NK-92 (cell line): ENCODE measurements around the gene TNFAIP8.

Source experiments
- DNase-seq: peaks from one replicate; lab custom pipeline; 2025; ENCODE audit not compliant: unreplicated experiment; lab: John Stamatoyannopoulos, UW

Gene TNFAIP8

DNA sequence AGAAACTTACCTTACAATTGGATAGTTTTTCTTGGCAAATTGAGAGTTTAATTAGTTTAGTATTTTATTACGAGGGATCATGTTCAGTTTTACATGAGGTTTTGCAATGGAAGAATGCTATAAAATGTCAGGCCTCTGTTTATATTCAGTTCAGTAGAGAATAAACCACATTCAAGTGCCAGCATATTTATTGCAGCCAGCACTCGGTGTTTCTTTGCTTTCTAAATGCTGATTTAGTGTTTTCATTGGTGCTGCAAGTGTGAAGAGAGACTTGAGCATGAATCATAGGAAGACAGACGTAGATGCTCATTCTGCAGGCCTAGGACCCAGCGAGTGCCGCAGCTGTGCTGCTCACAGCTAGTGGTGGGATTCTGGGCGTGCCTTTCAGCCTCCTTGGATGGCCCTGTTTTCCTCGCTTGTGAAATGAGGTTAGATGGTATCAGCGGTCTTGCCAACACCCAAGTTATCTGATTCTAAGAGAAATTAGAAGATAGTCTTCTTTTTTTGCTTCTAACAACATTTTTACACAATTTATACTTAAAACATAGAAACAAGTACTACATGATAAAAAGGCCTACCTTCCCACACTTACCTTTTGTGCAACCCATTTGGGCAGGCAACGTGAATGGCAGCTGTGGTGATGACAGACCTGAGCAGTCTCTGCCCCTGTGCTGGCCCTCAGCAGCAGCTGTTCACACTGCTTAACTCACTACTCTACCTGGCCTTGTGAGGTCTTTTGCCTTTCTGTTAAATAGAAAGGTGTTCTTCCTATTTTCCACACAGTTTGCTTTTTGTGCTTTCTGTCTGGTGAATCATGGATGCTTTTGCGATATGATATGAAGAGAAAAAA lies 26.8 kb upstream of the TNFAIP8 start:
- no peak for DNase-seq

DNA sequence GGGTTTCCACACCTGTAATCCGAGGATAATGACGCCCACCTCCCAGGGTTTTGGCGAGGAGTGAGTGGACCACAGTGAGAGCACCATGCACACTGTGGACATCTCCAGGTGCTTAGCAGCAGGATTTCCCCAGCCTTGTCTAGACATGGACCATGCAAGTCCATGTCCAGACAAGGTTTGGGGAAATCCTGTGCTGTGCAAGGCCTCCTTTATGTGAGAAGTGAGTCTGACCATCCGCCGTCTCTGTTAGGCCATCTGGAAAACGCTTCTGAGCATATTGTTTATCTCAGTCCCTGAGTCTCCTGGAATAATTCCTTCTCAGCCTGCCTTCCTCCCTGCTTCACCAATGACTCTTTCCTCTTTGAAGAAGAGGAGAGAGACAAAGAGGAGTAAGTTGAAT lies 26.2 kb upstream of the TNFAIP8 start:
- no peak for DNase-seq

DNA sequence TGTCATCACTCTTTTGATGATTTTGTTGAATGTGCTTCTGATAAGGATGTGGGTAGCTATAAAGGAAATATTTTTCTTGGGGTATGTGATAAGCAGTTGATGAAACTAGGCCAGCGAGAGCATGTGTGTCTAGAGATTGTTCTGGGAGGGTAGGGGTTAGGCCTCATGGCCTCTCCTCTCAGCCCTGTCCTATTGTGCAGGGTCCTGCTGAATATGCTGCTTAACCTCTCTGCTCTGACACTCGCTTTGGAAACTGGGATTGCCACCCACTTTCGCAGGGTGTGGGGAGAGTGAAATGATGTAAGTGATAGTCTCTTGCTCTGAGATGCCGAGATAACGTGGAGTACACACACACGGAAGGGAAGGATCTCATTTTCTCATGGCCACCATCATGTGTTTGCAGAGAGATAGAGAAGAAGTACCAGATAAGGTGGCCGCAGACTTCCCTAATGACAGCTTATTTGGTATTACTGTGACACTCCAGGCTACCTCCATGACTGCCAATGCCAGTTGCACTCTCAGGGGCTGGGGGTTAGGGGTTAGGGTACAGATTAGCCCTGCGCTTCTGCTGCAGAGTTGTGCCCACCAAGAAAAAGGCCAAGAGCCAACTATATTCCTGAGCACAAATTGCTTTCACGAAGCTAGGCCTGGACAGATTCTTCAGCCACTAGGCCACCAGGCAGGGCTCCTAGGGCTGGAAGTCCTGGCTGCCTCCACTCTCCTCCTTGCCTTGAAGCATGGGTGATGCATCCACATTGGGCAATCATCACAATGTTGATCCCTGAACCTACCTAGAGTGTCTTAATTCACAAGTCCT lies 25.2 kb upstream of the TNFAIP8 start:
- no peak for DNase-seq

DNA sequence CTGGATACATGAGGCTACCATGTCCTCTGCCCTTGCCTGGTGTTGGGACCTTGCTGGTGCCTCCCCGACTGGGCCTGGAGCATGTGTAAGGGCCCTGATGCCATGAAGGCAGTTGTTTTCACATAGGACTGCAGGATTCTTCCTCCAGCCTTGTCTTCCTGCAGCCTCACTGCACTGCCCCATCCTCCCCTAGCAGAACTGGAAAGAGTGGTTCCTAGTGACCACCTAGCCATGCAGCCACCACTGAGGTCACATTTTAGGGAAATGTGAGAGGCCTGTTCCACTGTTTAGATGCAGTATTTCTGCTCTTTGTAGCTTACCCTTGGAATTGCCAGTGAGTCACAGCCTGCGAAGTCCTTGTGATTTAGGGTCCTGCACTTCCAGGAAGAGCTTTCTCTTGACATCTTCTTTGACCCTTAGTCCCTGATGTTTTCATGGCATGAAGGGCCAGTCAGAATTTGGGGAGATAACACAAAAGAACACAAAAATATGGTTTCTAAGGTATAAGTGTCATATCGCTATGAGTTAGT lies 24.2 kb upstream of the TNFAIP8 start:
- no peak for DNase-seq

DNA sequence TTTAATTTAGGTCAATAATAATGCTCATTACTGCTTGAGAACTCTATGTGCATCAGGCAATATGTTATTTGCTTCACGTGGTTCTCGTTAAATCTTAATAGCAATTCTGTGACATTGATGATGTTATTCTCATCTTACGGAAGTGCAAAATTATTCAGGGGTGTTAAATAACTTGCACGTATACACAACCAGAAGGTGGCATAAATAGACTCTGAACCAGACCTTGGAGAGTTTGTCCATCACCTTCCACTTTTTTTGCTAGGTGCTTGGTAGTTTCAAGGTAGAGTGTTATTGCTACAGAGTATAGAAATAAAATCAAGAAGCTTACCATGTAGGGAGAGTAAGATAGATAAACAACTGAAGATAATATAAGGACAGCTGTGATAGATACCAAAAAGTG lies 23.6 kb upstream of the TNFAIP8 start:
- DNase-seq: no peak

DNA sequence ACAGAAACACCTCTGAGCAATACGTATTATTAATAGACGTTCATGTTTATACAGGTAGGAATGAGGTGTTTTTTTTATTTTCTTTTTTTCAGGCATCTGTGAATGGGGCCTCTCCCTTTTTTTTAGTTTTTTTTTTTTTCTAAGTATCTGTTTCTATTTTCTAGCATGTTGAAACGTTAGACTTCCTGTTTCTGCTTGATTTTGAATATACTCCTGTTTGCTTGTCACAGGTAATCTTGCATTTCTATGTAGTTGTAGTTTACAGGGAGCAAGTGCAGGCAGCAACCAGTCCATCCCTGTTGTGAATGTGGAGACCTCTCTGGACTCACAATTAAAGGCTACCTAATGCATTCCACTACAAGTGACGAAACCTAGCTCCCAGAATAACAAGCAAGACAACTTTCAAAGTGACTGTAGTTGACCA lies 22.8 kb upstream of the TNFAIP8 start:
- DNase-seq: no peak

DNA sequence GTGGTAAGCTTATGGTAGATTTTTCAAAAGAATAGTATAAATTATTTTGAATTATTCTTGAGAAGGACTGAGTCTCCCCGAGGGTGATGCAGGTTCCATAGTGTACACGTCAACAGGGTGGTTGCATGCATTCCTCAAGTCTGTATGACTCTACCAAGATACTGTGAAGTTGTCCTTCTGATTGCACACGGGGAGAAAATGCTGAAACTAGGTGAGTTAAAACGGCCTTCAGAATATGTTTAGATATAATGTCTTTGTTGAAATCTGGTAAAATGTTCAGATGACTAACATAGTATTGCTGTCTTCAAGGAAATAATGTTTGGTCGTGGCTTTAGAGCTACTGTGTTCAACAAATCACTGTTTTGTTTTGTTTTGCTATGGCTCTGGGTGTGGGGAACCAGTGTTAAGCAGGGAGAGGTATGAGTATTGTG lies 22.4 kb upstream of the TNFAIP8 start:
- no peak for DNase-seq

DNA sequence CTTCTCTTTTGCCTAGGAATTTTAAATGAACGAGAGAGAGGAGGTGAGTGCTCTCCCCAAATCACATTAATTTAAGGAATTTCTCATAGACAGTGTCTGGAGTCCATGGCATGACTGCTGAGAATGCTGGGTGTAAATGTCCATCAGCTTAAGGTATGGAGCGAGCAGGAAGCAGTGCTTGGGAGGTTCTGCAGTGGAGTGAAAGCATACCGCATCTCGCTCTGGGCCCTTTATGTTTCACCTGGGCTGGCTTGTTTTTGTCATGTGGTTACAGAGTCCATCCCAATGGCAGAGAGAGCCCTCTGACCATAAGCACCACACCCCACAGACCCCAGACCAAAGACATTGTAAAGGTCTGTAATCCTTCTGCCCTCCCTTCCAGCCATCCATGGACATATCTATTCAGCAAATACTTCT lies 20.6 kb upstream of the TNFAIP8 start:
- DNase-seq: no peak

DNA sequence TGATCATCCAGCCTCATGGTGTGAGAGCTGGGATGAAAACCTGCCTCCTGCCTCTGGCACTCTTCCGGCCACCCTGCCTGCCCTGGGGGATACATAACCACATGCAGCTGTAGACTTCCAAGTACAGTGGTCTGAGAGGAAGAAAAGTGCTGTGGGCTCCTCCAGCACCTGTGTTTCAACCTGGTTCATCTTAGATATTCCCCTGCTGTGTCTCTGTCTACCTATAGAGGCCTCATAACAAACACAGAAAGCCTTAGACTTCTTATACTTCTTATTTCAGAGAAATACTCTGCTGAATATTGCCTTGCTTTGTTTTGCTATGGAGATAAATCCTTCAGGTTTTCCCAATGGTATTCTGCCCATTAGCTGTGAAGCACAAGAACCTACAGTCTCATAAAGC lies 19.6 kb upstream of the TNFAIP8 start:
- no peak for DNase-seq

DNA sequence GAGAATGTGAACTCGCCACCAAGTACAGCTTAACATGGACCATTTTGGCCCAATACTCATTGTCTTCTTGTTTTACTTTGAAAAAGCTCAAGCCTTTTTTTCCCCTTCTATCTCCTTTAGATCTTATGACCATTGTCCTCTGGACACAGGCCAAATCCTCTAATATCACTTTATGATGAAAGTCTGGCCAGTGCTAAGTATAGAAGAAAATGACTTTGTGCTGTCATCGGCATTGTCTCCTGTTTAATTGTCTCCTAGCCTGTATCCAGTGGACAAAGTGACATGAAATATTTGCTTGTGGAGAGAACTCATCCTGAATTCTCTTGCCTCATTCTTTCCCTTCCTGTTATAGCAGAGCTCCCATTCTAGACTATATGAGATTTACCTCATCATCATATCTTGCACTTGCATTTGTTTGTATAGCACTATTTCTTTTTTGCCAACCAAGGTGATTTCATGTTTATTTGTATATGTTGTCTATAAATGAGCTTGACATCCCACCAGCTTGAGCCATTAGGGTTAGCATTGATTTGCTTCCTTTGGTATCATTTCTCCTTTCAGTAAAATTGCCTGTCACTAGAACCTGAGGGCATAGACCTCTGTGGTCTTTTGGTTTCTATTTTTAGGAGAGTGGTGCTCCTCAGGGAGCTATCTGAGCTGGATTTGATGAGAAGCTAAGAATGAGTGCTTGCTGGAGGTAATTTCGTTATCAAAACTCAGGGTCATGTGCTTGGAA lies 18.8 kb upstream of the TNFAIP8 start:
- no peak for DNase-seq

DNA sequence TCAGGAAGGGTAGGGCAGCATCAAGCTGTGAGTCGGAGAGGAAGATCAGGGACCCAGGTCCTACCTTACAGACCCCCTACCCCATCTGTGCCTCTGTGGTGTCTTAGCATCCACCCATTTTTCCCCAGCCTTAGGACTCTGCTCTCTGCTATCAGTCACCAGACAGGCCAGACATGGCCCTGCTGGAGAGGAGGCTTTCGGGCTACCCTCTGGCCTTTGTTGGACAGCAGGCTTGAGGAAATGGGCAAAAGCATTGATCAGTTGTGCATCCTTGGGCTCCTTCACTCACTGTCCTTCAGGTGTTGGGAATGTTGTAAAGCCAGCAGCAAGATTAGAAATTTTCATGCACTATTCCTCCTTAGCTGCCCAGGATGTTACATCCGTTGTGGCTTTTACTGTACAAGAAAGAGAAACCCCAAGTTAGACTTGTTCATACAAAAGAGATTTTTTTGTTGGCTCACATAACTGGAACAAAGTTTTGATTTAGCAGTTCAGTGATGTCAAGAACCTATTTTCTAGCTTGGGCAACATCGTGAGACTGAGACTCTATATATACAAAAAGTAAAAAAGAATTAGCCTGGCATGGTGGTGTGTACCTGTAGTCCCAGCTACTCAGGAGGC lies 17.4 kb upstream of the TNFAIP8 start:
- no peak for DNase-seq

DNA sequence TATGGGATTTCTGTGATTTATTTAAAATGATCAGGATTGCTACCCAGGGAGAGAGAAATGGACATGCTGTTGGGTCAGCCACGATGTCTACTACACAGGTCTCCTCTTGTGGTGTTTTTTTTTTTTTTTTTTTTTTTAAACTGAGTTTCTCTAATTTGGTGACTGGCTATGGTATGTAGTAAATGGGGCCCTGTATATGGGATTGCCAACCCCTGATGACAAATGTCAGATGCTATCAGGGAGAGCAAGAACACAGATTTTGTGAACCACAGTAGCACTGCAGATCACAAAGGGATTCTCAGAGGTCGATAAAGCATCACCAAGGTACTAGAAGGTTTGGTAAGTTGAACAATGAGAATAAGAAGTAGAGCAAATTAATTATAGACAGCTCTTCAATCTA lies 16.5 kb upstream of the TNFAIP8 start:
- DNase-seq: no peak

DNA sequence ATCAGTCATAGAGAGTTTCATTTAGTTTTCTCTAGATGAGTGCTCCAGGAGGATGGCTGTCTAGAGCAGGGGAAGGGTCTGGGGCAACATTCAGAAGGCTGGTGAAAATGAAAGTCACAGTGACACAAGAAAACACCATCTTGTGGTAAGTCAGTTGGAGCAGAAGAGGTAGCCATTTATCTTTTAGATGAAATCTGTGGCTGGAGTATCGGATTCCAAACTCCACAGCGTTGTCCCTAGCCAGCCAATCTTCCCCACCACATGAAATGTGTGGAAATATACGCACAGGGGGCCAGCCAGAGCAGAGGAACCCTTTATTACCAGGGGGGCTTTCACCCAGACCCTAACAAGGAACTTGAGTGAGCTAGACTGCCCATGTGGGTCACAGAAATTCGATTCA lies 15.9 kb upstream of the TNFAIP8 start:
- DNase-seq: no peak

DNA sequence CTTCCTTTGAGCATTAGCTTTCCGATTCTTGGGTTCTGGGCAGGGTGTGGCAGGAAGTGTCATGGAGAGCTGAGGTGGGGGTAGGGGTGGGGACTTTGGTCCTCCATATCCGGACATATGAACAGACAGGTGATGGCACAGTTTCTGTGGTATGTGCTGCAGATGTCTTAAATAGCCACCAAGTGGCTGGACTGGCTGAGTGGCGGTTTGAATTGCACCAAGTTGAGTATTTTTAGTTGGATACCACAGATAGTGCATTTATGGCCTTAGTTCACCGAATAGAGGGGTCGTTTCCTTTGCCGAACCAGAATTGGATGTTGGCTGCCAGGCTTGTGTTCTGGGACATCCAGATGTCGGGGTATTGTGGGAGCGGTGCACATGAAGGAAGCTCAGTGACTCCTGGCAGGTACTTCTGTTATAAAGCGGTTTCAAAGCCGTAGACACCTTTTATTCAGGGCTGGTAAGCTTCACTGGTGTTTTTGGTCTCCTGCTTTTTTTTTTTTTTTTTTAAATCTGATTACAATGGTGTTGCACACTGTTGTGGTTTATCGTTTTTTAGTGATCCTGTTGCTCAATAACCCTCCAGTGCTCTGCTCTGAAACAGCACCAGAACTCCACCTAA lies 15.1 kb upstream of the TNFAIP8 start:
- no peak for DNase-seq

DNA sequence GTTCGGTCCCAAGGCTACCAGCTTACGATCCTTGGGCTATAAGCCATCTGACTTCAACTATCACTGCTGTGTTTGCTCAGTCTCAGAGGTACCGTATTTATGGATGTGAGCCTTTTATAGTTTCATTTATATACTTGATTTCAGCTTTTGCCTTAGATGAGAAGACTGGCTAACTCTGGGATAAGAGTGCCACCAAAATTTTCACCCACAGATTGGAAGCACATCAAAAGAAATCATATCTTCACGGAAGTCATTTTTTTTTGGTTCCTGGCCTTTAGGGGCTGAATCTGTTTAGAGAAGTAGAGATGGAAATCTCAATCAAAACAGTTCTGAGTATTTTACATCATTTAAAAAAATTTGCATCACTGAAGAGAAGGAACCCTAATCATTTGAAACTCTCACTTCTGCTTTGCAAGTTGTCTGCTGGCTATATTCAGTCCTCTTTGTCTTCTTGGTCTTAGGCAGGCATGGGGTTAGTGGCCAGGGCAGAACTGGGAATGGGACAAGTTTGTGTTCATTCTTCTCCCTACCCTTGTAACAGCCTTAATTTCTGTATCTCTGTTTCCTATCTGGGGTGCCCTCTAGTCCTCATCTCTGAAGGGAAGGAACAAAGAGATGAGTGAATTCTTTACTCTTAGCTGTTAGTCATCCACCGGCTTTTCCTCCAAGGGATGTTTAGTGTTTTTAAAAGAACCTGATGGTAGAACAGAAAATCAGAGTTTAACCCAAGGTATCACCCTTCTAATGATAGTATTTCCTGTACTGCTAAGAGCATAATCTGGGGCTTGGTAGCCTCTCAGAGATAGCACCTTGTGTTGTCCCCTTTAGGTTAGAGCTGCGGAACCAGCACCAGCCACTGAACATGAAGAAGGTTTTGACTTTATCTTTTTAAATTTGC lies 14.1 kb upstream of the TNFAIP8 start:
- DNase-seq: no peak

DNA sequence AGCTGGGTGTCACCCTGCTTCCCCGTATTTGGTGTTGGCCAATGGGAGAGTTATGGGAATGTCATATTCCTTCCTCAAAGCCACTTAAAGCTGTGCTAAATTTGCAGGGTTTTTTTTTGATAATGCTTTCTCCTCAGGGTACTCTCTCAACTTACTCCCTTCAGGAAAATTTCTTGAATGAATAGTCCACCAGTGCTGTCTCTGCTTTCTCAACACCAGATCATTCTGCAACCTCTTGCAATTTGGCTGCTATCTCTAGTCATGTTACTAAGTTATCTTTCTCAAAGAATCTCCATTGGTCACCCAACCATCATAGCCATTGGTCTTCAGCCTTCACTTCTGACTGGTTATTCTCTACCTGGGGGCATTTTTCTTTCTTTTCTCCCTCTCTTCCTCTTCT lies 13.4 kb upstream of the TNFAIP8 start:
- DNase-seq: no peak

DNA sequence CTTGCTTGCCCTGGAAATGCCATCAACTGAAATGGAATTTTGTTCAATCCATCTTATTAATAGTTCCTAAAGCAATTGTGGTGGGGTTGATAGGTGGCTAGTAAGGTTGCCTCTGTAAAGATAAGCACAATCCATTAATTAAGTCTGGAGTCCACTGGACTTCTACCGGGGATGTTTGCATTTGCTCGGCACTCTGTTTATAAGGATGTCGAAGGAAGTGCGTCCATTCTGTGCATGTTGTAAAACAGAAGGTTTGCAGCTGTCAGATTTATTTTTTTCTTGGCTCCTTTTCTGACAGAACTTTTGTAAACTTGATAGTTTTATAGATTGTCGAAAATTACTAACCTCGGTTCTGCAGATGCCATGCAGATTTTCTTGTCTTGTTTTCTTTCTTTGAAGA lies 12.8 kb upstream of the TNFAIP8 start:
- DNase-seq: no peak

DNA sequence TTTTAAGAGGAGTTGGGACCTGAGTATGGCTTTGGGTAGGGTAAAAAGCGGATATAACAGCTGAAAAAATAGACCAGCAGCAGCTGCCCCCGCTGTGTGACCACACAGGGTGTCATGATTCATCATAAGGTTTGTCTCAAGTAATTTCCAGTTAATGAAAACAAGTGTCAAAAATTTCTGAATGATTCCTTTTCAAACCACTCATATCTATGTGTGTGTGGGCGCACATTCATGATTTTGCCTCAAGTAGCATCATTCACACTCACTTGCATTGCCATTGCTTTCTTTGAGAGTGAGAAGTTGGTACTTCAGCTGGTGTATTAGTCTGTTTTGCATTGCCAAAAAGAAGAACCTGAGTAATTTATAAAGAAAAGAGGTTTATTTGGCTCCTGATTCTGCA lies 12.1 kb upstream of the TNFAIP8 start:
- DNase-seq: no peak

DNA sequence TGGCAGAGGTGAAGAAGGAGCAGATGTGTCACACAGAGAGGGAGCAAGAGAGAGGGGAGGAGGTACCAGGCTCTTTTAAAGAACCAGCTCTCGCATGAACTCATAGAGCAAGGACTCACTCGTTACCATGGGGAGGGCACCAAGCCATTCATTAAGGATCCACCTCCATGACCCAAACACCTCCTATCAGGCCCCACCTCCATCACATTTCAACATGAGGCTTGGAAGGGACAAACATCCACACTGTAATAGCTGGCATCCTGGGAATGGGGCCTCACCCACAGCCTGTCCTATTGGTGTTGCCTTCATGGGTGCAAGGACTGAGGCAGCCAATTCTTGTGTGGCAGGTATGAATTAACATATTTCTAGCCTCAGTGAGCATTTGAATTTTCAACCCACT lies 11.6 kb upstream of the TNFAIP8 start:
- DNase-seq: no peak
